Germinal center (tissue), 1 donor: ENCODE measurements around the gene TLX2.

Source experiments
- DNase-seq: peaks from one replicate; pipeline ENCODE4 v3.0.0; 2012; ENCODE audit warnings: mixed read lengths, low spot score

Gene TLX2

DNA sequence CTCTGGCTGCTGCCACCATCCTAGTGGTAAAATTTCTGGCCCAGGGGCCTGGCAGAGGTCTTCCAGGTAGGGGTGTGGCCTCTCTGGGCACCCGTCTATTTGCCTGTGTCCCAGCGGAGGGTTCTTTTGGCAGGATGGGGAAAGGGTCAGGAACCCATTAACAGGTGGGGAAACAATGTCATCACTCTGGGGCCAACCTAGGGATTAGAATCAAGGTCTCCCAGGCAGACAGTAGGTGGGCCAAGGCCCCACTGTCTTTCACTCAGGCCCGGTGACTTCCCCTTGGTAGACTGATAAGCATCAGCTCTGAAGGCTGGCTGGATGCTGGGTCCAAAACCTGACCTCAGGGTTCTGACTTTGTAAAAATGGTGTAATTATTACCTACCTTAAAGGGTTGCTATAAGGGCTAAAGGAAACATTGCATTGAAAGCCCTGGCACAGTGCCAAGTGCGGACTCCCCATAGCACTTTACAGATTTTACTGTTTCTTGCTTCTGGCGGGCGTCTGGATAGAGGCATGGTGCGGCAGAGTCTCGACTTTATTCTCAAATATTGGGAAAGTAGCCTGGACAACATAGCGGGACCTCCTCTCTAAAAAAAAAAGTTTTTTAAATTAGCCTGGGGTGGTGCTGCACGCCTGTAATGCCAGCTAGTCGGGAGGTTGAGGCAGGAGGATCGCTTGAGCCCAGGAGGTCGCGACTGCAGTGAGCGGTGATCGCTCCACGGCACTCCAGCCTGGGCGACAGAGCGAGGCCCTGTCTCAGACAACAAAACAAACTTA lies 17.1 kb upstream of the TLX2 start:
- DNase-seq, result no peak

DNA sequence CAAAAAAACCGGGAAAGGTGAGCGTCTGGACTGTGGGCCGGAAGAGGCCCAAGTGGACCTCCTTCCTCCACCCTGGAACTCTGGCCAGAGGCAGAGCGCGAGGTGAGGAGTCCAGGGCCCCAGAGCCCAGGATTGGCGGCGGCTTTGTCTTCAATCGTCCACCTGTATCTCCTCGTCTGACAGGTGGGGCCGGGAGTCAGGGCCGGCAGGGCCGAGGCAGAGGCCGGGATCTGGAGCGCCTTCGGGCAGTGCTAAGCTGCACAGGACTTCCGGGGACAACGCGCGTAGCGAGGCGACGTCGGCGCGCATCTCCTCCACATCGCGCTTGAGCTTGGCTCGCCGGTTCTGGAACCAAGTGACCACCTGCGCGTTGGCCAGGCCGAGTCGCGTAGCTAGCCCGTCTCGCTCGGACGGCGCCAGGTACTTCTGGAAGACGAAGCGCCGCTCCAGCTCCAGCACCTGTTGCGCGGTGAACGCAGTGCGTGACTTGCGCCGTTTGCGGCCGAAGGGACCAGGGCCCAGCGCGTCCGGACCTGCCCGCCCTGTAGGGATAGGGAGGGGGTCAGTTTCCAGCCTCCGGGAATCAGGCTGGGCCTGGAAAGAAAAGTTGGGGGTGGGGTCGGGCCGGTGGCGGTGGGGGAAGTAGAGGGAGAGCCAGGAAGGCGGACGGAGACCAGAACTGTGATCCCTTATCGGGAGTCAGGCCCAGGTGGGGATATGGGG lies 16.3 kb upstream of the TLX2 start:
- DNase-seq, result no peak

DNA sequence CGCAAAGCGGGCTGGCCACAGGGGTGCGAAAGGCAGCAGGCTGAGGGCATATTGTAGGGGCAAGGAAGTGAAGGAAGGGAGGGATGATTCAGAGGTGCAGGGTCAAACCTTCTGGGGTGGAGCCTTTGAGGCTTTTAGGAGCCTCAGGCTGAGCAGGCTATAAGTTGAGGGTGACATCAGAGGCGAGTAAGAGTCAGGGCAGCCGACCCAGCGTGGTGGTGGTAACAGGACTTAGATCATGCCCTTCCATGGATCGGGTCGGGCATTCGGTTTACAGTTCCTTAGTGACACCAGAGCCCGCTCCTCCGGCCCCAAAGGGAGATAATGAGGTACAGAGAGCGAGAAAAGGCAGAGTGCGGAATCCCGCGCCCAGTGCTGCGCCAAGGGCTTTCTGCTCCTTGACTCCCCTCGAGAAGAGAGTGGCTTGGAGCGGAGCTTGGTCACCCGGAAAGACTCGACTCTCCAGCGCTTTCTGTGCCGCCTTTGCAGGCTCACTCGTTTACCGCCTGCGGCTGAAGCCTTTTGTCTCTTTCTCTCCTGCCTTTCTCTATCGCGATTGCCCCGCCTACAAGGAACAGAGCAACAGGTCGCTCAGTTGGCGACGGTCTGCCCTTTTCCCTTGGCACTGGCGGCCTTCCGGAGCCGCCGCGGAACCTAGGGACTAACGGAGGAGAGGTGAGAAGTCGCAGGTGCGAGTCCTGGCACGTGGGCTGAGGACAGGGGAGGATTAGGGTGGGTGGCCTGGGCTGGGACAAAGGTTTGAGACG lies 15.6 kb upstream of the TLX2 start:
- no peak for DNase-seq

DNA sequence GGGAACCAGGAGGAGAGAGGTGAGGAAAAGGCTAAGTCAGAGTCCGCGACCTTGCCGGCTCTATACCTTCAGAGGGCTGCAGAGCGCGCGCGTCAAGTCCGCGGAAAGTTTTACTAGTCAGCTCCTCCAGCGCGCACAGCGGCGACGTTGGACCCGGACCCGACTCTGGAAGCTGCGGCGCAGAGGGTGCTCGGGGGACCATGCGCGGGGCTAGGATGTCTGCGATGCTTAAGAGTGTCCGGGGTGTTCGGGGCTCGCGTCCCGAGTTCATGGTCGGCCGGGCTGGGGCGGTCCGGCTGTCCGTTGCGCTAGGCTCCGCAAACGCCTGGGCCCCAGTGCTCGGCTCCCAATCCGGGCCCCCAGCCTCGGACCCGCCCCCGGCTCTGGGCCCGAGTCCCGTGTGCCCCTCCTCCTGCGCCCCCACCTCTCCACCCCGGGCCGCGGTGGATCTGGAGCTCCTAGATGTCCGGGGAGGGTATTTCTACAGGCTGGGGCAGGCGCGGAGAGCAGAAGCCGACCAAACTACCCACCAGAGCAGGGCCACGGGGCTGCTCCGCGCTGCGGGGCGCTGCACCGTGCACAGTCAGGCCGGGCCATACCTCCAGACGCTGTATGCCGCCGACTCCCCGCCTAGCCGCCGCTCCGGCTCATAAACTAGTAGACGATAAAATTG lies 14.8 kb upstream of the TLX2 start, which contains the start of gene LBX2:
LBX2 (minus strand) TSS at position 337 of the 673 bp plus-strand sequence; CDS start at position 271, 66 bp downstream.
- no peak for DNase-seq

DNA sequence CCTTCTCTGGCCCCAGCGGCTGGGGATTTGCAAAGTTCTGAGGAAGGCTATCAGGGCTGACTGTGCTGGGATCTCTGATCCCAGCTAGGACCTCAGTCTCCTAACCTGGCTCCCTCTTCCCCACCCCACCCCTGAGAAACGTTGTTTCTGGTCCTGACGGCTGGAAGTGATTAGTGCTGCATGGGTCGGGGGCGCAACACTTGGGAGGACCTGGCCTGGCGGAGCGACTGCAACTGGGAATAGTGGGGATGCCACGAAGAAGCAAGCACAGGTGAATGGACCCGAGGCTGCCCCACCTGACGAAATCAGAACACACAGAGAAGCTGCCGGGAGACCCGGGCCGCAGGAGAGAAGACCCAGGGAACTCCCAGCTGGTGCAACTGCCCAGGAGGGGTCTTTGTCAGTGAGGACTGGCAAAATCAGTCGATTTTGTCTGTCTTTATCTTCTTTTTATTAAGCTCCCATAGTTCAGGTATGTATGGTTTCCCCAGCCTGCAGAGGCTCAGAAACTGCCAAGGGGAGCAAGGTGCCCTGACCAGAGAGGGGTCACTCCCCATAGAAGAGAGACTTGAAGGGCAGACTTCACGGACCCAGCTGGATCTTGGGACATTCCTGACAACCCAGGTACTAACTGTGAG lies 14.2 kb upstream of the TLX2 start:
- no peak for DNase-seq

DNA sequence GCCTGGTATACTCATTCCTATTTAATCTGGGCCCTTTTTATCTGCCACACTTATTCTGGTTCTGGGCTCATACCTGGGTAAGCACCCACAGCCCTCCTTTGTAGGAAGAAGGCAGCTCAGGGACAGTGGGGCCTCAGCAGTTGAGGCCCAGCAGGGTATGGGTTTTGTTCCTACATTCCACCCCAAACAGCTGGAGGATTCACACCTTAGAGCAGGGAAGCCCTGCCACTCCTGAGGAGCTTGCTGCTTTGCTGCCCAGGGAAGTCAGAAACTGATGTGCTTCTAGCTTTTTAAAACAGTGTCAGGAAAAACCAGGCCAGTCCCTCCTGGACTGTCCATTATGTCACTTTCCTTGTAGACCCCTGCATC lies 13.7 kb upstream of the TLX2 start:
- DNase-seq, result no peak

DNA sequence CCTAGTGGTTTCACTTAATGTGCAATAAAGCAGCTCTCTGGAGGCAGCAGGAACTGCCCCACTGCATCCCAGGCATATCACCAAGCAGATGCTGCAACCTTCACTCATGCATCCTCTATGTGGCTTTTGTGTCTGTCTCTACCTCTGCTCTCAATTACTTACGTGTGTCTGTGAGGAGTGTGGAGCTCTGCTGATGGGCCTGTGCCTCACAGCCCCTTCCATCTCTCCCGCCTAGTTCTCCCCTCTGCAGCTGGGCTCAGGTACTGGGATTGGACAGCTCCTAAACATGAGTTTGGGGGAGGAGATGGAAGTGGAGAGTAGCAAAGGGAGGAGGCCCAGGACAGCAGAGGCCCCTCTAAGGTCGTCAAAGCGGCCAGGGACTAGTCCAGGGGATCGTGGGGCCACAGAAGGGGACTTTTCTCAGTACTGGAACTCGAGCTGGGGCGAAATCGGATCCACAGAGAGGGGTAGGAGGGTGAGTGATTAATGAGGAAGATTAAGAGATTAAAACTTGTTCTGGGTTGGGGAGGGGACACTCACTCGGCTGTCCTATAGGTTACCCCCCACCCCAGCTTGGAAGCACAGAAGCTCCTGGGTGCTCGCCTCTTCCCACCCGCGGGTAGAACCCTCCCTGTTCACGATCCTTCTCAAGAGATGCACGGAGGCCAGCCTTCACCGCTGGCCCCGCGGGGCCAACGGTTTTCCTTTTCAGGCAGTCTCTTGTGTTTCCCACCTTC lies 12.7 kb upstream of the TLX2 start:
- no peak for DNase-seq

DNA sequence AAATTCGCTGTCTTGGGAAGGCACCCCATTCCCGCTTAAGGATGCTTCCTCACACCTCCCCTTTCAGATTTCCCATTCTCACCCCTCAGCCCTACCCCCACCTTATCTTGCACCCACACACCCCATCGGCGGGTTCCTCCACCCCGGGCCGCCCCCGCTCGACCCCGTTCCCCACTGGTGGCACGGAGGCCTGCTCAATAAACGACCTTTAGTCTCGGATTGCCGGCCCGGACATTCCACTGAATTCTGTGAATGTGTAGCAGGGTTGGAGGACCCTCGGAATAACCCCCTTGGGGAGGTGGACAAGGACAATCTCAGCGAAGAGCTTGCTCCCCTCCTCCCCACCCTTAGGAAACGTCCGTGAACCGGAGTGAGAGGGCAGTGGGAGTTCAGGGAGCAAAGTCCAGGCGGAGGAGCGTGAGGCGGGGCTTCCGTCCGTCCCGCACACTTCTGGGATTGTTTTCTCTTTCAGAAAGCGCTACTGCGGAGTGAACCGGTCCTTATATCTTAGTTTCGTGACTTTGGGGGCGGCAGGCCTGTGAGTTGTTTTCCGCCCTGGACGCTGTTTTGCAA lies 12.0 kb upstream of the TLX2 start:
- no peak for DNase-seq

DNA sequence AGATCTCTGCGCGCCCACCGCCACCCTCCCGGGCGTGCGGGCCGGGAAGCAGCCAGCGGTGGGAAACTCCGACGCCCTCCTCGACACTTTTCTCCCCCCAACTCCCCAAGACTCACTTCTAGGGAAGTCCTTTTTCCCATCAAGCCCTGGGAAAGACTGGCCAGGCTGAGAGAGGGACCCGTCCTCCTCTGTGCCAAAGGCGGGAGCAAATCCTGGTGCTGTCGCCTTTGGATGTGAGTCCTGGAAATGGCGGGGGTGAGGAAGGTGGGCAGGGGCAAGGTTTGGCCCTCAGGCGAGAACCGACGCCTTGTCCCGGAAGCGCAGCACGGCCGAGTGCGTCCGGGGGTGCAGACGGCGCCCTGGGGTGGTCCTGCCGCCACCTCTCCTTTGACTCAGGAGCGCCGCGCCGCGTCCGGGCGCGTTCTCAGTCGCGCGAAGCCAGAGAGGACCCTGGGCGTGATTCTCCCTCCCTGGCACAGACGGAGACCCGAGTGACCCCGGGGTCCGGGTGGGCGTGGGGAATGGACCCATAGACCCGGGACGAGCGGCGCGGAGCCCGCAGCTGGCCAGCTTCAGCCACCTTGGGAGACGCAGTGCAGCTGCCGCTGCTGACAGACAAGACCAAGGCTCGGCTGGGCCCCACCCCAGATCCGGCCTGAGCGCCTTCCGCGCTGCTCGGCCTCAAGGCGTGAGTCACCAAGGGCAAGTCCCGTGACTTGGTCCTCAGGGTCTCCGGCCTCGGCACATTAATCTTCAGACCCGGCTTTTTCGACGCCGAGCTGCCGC lies 11.3 kb upstream of the TLX2 start:
- DNase-seq, result no peak

DNA sequence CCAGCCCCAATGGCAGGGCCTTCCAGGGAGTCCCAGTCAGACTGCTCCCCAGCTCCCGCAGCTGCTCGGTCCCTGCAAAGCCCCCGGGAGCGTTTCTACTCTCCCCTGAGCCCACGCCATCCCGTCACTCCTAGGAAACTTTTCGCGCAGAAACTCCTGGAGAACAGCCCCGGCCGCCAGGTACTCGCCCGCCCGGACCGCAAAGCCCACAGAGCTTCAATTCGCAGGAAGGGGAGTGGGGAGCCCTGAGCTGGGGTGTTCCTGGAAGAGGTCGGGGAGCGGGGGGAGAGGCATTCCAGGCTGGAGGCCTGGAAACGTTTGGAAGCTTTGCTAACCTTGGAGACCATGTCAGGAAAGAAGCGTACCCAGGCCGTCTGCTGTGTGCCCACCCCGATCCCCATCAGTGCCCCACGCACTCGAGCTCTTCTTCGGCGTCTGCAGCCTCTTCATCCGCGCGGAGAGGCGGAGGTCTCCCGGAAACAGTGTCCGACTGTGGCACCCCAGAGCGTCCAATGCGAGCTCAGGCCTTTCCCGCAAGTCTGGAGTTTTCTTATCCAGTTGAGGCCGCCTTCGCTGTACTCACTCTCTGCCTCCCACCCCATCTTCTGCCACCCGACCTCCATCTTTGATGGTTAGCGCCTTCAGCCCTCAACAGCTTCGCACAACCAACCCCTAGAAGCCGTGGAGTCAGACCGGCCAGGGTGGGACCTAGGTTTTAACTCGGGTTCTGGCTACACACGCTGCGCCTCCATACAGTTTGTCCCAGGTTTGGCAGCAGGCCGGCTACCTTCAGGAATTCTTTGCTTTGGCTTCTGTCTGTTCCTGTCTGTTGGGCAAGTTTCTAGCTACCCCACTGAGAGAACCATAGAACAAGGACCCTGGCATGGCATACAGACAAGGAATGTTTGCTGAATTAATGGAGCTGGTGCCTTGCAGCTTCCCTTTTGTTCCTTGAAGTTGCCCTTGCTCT lies 10.5 kb upstream of the TLX2 start:
- DNase-seq, result no peak

DNA sequence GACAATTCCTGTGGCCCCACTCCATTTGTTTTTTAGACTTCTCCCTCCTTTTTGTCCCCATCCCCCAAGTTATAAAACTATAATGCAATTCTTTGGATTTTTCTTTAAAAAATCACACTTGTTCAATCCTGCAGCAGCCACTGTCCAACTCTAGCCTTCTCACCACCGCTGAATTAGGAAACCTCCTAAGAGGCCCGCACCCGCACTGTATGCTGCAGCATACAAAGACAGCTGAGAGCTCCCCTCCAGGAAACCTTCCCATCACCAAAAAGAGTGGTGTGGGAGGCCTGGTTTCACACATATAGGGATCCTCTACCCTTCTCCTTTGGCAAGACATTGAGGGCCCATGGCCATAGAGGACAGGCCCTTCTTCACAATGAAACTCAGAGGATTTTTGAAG lies 9.7 kb upstream of the TLX2 start:
- no peak for DNase-seq

DNA sequence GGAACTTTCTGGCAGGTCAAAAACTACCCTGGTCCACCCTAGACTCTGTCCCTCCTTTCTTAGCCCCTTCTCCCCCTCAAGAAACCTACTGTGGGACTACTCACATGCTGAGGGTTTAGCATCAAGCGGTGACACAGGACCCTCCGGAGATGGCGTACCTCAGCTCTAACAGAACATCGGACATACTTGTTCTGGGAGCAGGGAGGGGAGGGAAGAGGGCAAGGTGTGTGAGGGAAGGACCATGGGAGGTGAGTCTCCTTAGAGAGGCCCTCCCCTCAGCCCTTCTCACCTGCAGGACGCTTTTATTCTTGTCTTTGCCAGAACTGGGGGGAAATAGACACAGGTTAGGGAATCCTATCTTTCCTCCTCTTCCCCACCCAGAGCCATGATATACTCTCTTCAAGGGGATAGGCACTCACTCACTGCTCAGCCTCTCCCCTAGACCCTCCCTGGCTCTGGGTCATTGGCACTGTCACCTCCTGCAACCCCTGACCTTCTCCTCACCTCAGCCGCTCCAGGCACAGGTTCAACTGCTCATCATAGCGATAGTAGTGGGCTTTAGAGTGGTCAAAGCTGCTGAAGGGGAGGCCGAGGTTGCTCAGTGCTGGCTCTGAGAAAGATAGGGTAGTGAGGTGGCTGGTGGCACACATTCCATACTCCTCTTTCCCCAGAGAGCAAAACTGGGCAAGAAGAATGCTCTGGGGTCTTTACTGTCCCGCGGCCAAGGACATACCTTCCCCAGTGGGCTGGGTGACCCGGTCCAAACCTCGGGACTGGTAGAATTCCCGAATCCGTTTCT lies 8.6 kb upstream of the TLX2 start:
- no peak for DNase-seq

DNA sequence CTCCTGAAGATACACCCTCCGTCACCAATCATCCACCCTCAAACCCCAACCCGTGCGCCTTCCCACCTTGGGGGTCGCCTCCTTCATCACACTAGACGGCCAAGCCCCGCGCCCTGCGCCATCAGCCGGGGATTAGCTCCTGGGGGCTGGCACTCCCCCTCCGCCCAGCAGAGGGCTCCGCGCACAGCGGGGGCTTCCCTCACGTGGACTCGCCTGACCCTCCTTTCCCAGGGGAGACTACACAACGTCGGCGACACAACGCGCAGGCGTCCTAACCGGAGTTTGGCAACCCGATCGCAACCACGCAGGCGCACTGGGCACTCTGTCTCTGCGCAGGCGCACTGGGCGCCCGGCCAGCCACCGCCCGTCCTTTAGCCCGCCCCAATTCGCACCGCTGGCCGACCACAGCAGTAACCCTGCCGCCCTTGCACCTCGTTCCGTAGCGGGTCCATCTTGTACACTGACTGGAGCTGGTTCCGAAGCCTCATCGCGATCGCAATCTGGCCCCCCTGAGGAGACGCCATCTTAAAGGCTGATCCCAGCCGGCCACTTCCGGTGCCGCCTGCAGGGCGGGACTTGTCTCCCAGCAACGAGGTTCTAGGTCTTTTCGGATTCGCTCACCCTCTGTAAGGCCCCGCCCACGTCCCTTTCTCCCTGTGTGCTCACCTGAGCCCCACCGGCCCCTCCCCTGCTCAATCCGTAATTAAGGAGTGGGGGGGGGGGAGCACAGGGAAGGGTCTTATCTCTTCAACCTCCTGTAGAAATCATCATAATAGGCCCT lies 6.9 kb upstream of the TLX2 start, which contains the start of gene PCGF1:
PCGF1 (minus strand) TSS at position 551 of the 781 bp plus-strand sequence; CDS start at position 524, 27 bp downstream.
- peak; percentile 96 for DNase-seq

DNA sequence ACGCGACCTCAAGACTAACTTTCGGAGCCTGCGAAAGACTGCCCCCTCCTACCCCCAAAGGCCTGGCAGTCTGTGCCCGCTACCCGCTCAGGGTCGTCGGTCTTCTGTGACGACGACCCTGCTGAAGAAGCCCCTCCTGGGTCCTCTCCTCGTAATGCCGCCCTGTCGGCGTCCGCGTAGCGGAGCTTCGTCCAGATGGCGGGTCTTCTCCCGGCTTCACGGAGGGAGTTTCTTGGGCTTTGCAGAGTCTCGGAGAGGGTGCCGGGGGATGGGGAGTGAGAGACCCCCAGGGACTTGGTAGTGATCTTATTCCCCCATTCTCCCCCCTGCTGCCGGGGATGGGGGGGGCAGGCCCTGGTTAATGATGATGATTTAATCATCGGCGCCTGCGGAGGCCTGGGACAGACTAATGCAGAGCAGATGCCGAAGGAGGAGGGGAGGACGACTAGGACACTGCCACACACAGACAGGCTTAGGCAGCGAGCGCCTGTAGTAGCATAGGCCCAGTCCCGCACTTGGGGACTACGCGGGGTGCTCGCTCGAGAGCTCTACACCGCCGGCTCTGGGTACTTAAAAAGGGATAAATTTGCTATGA lies 6.2 kb upstream of the TLX2 start:
- DNase-seq, result no peak

DNA sequence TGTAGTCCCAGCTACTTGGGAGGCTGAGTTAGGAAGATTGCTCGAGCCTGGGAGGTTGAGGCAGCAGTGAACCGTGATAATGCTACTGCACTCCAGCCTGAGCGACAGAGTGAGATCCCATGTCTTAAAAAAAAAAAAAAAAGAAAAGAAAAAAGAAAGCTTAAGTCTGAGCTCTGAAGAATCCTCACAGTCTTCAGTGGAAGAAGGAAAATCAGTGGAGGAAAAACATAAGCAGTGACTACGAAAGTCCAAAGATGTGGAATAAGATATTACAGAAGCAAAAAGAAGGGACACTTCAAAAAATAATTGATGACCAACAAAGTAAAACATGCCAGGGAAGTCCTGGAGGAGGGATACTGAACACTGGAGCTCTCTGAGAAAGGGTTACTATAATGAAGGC lies 4.0 kb upstream of the TLX2 start:
- DNase-seq, result no peak
